Subcutaneous abdominal adipose tissue (tissue), 5 donors: ENCODE measurements around the gene PHF2.

ENCODE experiments used
- H3K27ac ChIP-seq: one replicate; pipeline ENCODE4 v1.7.0; 2013; ENCODE audit warnings: low read depth, mild to moderate bottlenecking, inconsistent platforms, low read length, moderate library complexity
- H3K27me3 ChIP-seq, 5 donors: one replicate each; pipeline ENCODE4 v1.7.0; 2013; ENCODE audit warnings: low read length in 5 of 5, inconsistent platforms in 1 of 5; ENCODE audit not compliant: control insufficient read depth in 5 of 5, insufficient read depth in 4 of 5
- H3K36me3 ChIP-seq, 5 donors: one replicate each; pipeline ENCODE4 v1.7.0; 2013; ENCODE audit warnings: low read length in 5 of 5; ENCODE audit not compliant: control insufficient read depth in 5 of 5, insufficient read depth in 5 of 5
- H3K4me1 ChIP-seq, 5 donors: one replicate each; pipeline ENCODE4 v1.7.0; 2013; ENCODE audit warnings: low read length in 5 of 5, mild to moderate bottlenecking in 3 of 5, moderate library complexity in 1 of 5; ENCODE audit not compliant: control insufficient read depth in 5 of 5, insufficient read depth in 5 of 5
- H3K4me3 ChIP-seq, 5 donors: one replicate each; pipeline ENCODE4 v1.7.0; 2013; ENCODE audit warnings: low read length in 5 of 5, low read depth in 1 of 5
- H3K9ac ChIP-seq, 5 donors: one replicate each; pipeline ENCODE4 v1.7.0; 2013; ENCODE audit warnings: low read length in 5 of 5, mild to moderate bottlenecking in 4 of 5, moderate library complexity in 3 of 5
- H3K9me3 ChIP-seq, 5 donors: one replicate each; pipeline ENCODE4 v1.7.0; 2013; ENCODE audit warnings: low read length in 5 of 5; ENCODE audit not compliant: control insufficient read depth in 5 of 5
- donor health status: healthy.
- donor health status: healthy.
- donor health status: healthy.
- donor health status: healthy.
- donor health status: healthy.

Gene PHF2

GRCh38 chr9:93710370-93710723 is 134.0 kb downstream of the PHF2 start:
- H3K9ac ChIP-seq, result no peak overlapping the region
- no peak overlapping the region for H3K4me3 ChIP-seq
- no peaks in the 10 kb centered on the region for H3K4me1 ChIP-seq
- H3K27ac ChIP-seq, result no peak overlapping the region
- H3K36me3 ChIP-seq, result no peaks in the 10 kb centered on the region
- peaks cover 0 to 5% (median 4%) of the 10 kb centered on the region in 5 donors for H3K27me3 ChIP-seq
- H3K9me3 ChIP-seq, result peaks cover 0 to 9% (median 8%) of the 10 kb centered on the region in 5 donors

DNA sequence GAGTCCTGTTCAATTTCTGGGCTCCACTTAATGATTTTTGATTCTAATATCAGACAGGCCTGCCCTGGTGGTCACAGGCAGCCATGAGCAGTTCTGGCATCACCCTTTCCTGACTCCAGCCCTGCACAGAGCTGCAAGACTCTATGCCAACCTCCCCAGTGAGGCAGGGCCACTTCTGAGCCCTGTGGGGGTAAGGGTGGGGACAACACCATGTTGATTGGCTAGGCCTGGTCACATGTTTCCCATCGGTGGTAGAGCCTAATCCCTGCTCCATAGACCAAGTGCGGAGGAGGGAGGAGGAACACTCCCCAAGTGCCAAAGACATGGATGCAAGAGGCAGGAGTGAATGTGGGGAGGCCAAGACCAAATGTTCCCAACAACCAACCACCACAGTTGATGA is 134.6 kb downstream of the PHF2 start:
- Histone ChIP-seq H3K4me3 (no peak overlapping the region), H3K9ac (no peak overlapping the region), H3K27ac (no peak overlapping the region), H3K9me3 (peaks cover 0 to 13% (median 8%) of the 10 kb centered on the region in 5 donors), H3K27me3 (peaks cover 0 to 5% (median 4%) of the 10 kb centered on the region in 5 donors), H3K4me1 (no peaks in the 10 kb centered on the region), H3K36me3 (no peaks in the 10 kb centered on the region)

- Histone ChIP-seq H3K27me3 (peaks cover 0 to 5% (median 4%) of the 10 kb centered on the region in 5 donors), H3K9me3 (peaks cover 2 to 17% (median 11%) of the 10 kb centered on the region in 5 donors), H3K27ac (no peak overlapping the region), H3K4me1 (no peaks in the 10 kb centered on the region), H3K36me3 (no peaks in the 10 kb centered on the region), H3K9ac (no peak overlapping the region), H3K4me3 (no peak overlapping the region)
Measured at GRCh38 chr9:93712896-93713295, 136.5 kb downstream of the PHF2 start.

DNA sequence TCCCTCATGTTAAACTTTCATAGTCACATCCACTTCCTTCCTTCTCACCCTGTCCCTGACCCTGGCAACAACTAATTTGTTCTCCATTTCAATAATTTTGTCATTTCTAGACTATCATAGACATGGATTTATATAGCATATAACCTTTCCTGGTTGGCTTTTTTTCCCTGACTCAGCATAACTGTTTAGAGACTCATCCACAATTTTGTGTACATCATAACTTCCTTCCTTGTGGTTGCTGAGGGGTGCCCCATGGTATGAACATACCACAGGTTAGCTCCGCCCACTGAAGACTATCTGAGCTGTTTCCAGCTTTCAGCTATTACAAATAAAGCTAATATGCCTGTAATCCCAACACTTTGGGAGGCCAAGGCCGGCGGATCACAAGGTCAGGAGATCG is 137.3 kb downstream of the PHF2 start:
- Histone ChIP-seq H3K4me3 (no peak overlapping the region), H3K9me3 (peaks cover 2 to 17% (median 13%) of the 10 kb centered on the region in 5 donors), H3K36me3 (no peaks in the 10 kb centered on the region), H3K27me3 (peaks cover 0 to 5% (median 4%) of the 10 kb centered on the region in 5 donors), H3K9ac (no peak overlapping the region), H3K4me1 (no peaks in the 10 kb centered on the region), H3K27ac (no peak overlapping the region)

DNA sequence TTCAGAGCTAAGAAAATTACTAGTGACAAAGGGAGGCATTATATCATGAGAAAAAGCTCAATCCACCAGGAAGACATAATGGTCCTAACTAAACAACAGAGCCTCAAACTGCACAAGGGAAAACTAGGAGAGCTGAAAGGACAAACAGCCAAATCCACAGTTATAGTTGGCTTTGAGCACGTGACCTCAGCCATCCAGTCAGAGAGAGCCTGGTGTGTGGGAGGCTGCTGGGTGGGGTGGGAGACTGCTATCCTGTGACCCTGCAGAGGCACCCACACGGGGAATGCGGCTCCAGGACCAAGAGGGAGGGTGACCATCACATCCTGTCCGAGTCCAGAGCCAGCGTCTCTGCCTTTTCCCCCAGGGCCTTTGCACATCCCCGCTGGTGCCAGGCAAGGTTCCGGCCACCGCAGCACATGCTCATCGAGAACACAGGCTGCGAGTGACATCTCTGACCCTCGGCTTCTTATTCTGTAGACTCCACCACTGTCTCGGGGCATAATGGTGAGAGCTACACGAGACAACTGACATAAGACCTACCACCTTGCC is 145.1 kb downstream of the PHF2 start:
- Histone ChIP-seq H3K9me3 (peaks cover 4 to 44% (median 39%) of the 10 kb centered on the region in 5 donors), H3K36me3 (no peaks in the 10 kb centered on the region), H3K4me1 (no peaks in the 10 kb centered on the region), H3K27me3 (peaks cover 0 to 10% (median 4%) of the 10 kb centered on the region in 5 donors), H3K27ac (no peak overlapping the region), H3K4me3 (no peak overlapping the region), H3K9ac (no peak overlapping the region)

- Histone ChIP-seq H3K4me1 (no peaks in the 10 kb centered on the region), H3K9me3 (peaks cover 2 to 38% (median 32%) of the 10 kb centered on the region in 5 donors), H3K4me3 (peak overlapping the region in 1 of 5 donors; percentile 8), H3K27ac (no peak overlapping the region), H3K27me3 (peaks cover 8 to 22% (median 14%) of the 10 kb centered on the region in 5 donors), H3K36me3 (no peaks in the 10 kb centered on the region), H3K9ac (no peak overlapping the region)
Measured at GRCh38 chr9:93724852-93725251, 148.5 kb downstream of the PHF2 start.

DNA sequence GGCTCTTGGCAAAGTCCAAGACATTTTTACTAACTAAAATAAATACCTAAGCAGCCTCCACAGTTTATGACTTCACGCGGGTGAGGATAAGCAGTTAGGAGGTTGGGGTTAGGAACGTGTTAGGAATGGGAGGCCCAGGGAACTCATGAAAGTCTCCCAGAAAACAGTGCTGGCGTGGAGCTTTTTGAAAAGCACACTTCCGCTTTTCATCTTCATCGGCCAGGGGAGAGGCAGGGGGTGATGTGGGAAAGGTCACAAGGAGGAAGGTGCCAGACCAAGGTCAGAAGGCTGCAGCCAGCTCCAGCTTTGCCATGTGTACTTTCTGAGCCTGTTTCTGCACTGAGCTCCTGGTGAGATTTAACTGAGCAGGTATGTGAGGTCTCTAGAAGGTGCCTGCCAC is 149.0 kb downstream of the PHF2 start:
- H3K36me3 ChIP-seq, result no peaks in the 10 kb centered on the region
- H3K27ac ChIP-seq, result no peak overlapping the region
- H3K4me3 ChIP-seq, result no peak overlapping the region
- peaks cover 10 to 23% (median 18%) of the 10 kb centered on the region in 5 donors for H3K27me3 ChIP-seq
- no peaks in the 10 kb centered on the region for H3K4me1 ChIP-seq
- peaks cover 2 to 38% (median 32%) of the 10 kb centered on the region in 5 donors for H3K9me3 ChIP-seq
- H3K9ac ChIP-seq, result no peak overlapping the region

DNA sequence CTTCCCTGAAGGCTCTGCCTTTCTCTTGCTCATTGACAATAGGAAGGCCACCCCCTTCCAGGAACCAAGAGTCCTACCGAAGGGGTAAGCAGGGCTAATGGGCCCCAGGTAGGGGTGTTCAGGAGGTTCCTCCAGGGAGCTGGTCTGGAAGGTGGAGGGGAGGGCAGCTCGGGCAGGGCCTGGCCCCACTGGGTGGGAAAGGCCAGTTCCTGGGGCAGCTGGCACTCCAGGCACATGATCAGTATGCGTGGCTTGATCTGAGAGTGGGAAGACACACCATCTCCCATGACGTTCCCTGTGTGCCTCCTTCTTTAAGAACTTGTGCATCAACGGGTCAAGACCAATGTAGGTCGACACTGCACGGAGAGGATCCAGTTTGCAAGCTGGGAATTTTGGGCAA is 149.8 kb downstream of the PHF2 start:
- no peak overlapping the region for H3K4me3 ChIP-seq
- H3K27me3 ChIP-seq, result peaks cover 12 to 21% (median 19%) of the 10 kb centered on the region in 5 donors
- no peak overlapping the region for H3K9ac ChIP-seq
- H3K4me1 ChIP-seq, result no peaks in the 10 kb centered on the region
- H3K9me3 ChIP-seq, result peaks cover 2 to 42% (median 34%) of the 10 kb centered on the region in 5 donors
- no peak overlapping the region for H3K27ac ChIP-seq
- no peaks in the 10 kb centered on the region for H3K36me3 ChIP-seq
